HEK293 (cell line): ENCODE measurements around the gene CCDC181.

Experiments
- CTCF ChIA-PET: fragments of 350-600 bp; formaldehyde crosslinking; extraction: SDS; loops from one replicate; lab custom pipeline; 2021; ENCODE audit warnings: antibody characterized with exemption; lab: Yijun Ruan, JAX
- POLR2A ChIA-PET: fragments of 300-600 bp; formaldehyde crosslinking; extraction: SDS; loops from one replicate; lab custom pipeline; 2020; ENCODE audit warnings: antibody characterized with exemption, inconsistent platforms; lab: Yijun Ruan, JAX
- H3K27ac ChIP-seq: fragments of 200-500 bp; sonication (Bioruptor generic); 2 replicates; pipeline ENCODE4 v1.5.1; 2014; ENCODE audit warnings: low read depth, low read length, control low read depth, inconsistent platforms; ENCODE audit errors: extremely low read depth
- H3K36me3 ChIP-seq, 2 experiments: fragments of 200-500 bp in 1 of 2; sonication (Bioruptor generic) in 1 of 2; 1 replicate in 1 of 2; 2 replicates in 1 of 2; pipeline ENCODE4 v1.5.1; 2014 to 2017; ENCODE audit warnings: inconsistent platforms in 2 of 2, low read length in 2 of 2; ENCODE audit not compliant: control insufficient read depth in 2 of 2, insufficient read depth in 1 of 2
- H3K4me1 ChIP-seq: fragments of 200-500 bp; sonication (Bioruptor generic); 2 replicates; pipeline ENCODE4 v1.5.1; 2014; ENCODE audit warnings: mild to moderate bottlenecking, low read length, inconsistent platforms; ENCODE audit not compliant: control insufficient read depth, insufficient read depth
- H3K4me3 ChIP-seq: 2 replicates; pipeline ENCODE4 v1.5.1; 2011; ENCODE audit warnings: low read depth, mild to moderate bottlenecking, control low read depth, low read length, moderate library complexity
- H3K9me3 ChIP-seq: fragments of 200-500 bp; sonication (Bioruptor generic); 2 replicates; pipeline ENCODE4 v1.5.1; 2014; ENCODE audit warnings: low read depth, low read length, inconsistent platforms; ENCODE audit not compliant: control insufficient read depth, insufficient read depth
- BCL11A ChIP-seq: fragments of 450-650 bp; formaldehyde crosslinking; IDR thresholded peaks from 2 replicates; pipeline ENCODE4 v1.5.1; 2016; ENCODE audit warnings: low read depth, missing biosample characterization, missing genetic modification characterization
- GFI1B ChIP-seq: fragments of 450-650 bp; formaldehyde crosslinking; IDR thresholded peaks from 2 replicates; pipeline ENCODE4 v1.5.1; 2016; ENCODE audit warnings: missing biosample characterization, missing genetic modification characterization
- OVOL3 ChIP-seq: fragments of 450-650 bp; formaldehyde crosslinking; IDR thresholded peaks from 2 replicates; pipeline ENCODE4 v1.5.1; 2016; ENCODE audit warnings: missing biosample characterization, missing genetic modification characterization
- PRDM6 ChIP-seq: fragments of 450-650 bp; formaldehyde crosslinking; IDR thresholded peaks from 2 replicates; pipeline ENCODE4 v1.5.1; 2017; ENCODE audit warnings: missing biosample characterization, missing genetic modification characterization
- SP2 ChIP-seq: fragments of 450-650 bp; formaldehyde crosslinking; IDR thresholded peaks from 2 replicates; pipeline ENCODE4 v1.5.1; 2016; ENCODE audit warnings: missing biosample characterization, missing genetic modification characterization
- SP7 ChIP-seq: fragments of 450-650 bp; formaldehyde crosslinking; IDR thresholded peaks from 2 replicates; pipeline ENCODE4 v1.5.1; 2016; ENCODE audit warnings: missing biosample characterization, missing genetic modification characterization
- ZIC2 ChIP-seq: fragments of 450-650 bp; formaldehyde crosslinking; IDR thresholded peaks from 2 replicates; pipeline ENCODE4 v1.5.1; 2016; ENCODE audit warnings: missing biosample characterization, missing genetic modification characterization
- ZNF148 ChIP-seq: fragments of 450-650 bp; formaldehyde crosslinking; IDR thresholded peaks from 2 replicates; pipeline ENCODE4 v1.5.0; 2017; ENCODE audit warnings: missing biosample characterization, missing genetic modification characterization, borderline replicate concordance
- ZNF16 ChIP-seq: fragments of 450-650 bp; formaldehyde crosslinking; IDR thresholded peaks from 2 replicates; pipeline ENCODE4 v1.5.1; 2016; ENCODE audit warnings: low read depth, missing biosample characterization, missing genetic modification characterization
- ZNF169 ChIP-seq: fragments of 450-650 bp; formaldehyde crosslinking; IDR thresholded peaks from 2 replicates; pipeline ENCODE4 v1.5.1; 2016; ENCODE audit warnings: missing biosample characterization, missing genetic modification characterization
- ZNF175 ChIP-seq: fragments of 450-650 bp; formaldehyde crosslinking; IDR thresholded peaks from 2 replicates; pipeline ENCODE4 v1.5.1; 2016; ENCODE audit warnings: missing biosample characterization, missing genetic modification characterization
- ZNF214 ChIP-seq: fragments of 450-650 bp; formaldehyde crosslinking; IDR thresholded peaks from 2 replicates; pipeline ENCODE4 v1.5.1; 2017; ENCODE audit warnings: missing biosample characterization, mild to moderate bottlenecking, missing genetic modification characterization, borderline replicate concordance
- ZNF239 ChIP-seq: fragments of 450-650 bp; formaldehyde crosslinking; IDR thresholded peaks from 2 replicates; pipeline ENCODE4 v1.5.1; 2016; ENCODE audit warnings: missing biosample characterization, missing genetic modification characterization
- ZNF24 ChIP-seq: fragments of 450-650 bp; formaldehyde crosslinking; IDR thresholded peaks from 2 replicates; pipeline ENCODE4 v1.5.1; 2016; ENCODE audit warnings: missing biosample characterization, missing genetic modification characterization
- ZNF248 ChIP-seq: fragments of 450-650 bp; formaldehyde crosslinking; IDR thresholded peaks from 2 replicates; pipeline ENCODE4 v1.5.1; 2017; ENCODE audit warnings: missing biosample characterization, missing genetic modification characterization
- ZNF292 ChIP-seq: fragments of 450-650 bp; formaldehyde crosslinking; IDR thresholded peaks from 2 replicates; pipeline ENCODE4 v1.5.1; 2016; ENCODE audit warnings: low read depth, missing biosample characterization, missing genetic modification characterization, borderline replicate concordance
- ZNF302 ChIP-seq: fragments of 450-650 bp; formaldehyde crosslinking; IDR thresholded peaks from 2 replicates; pipeline ENCODE4 v1.5.1; 2016; ENCODE audit warnings: missing biosample characterization, missing genetic modification characterization, low read depth
- ZNF335 ChIP-seq: fragments of 450-650 bp; formaldehyde crosslinking; conservative IDR thresholded peaks from 2 replicates; pipeline ENCODE4 v1.5.1; 2016; ENCODE audit warnings: missing biosample characterization, missing genetic modification characterization
- ZNF510 ChIP-seq: fragments of 450-650 bp; formaldehyde crosslinking; IDR thresholded peaks from 2 replicates; pipeline ENCODE4 v1.5.1; 2018; ENCODE audit warnings: mild to moderate bottlenecking, missing genetic modification characterization, missing biosample characterization; ENCODE audit not compliant: insufficient replicate concordance
- ZNF514 ChIP-seq: fragments of 450-650 bp; formaldehyde crosslinking; IDR thresholded peaks from 2 replicates; pipeline ENCODE4 v1.5.1; 2016; ENCODE audit warnings: missing biosample characterization, missing genetic modification characterization
- ZNF548 ChIP-seq: fragments of 450-650 bp; formaldehyde crosslinking; IDR thresholded peaks from 2 replicates; pipeline ENCODE4 v1.5.1; 2016; ENCODE audit warnings: missing biosample characterization, missing genetic modification characterization
- ZNF555 ChIP-seq: fragments of 450-650 bp; formaldehyde crosslinking; conservative IDR thresholded peaks from 2 replicates; pipeline ENCODE4 v1.5.1; 2017; ENCODE audit warnings: missing biosample characterization, mild to moderate bottlenecking, missing genetic modification characterization, inconsistent platforms
- ZNF600 ChIP-seq: fragments of 450-650 bp; formaldehyde crosslinking; IDR thresholded peaks from 2 replicates; pipeline ENCODE4 v1.5.1; 2016; ENCODE audit warnings: missing biosample characterization, missing genetic modification characterization
- ZNF610 ChIP-seq: fragments of 450-650 bp; formaldehyde crosslinking; IDR thresholded peaks from 2 replicates; pipeline ENCODE4 v1.5.1; 2016; ENCODE audit warnings: missing biosample characterization, missing genetic modification characterization, borderline replicate concordance
- ZNF621 ChIP-seq: fragments of 450-650 bp; formaldehyde crosslinking; IDR thresholded peaks from 2 replicates; pipeline ENCODE4 v1.5.1; 2017; ENCODE audit warnings: missing biosample characterization, missing genetic modification characterization
- ZNF624 ChIP-seq: fragments of 450-650 bp; formaldehyde crosslinking; IDR thresholded peaks from 2 replicates; pipeline ENCODE4 v1.5.1; 2017; ENCODE audit warnings: missing biosample characterization, missing genetic modification characterization
- ZNF626 ChIP-seq: fragments of 450-650 bp; sonication (Bioruptor Pico); formaldehyde crosslinking; IDR thresholded peaks from 2 replicates; pipeline ENCODE4 v1.5.1; 2018; ENCODE audit warnings: missing biosample characterization, missing genetic modification characterization, inconsistent platforms
- ZNF677 ChIP-seq: fragments of 450-650 bp; IDR thresholded peaks from 2 replicates; pipeline ENCODE4 v1.5.0; 2018; ENCODE audit warnings: missing biosample characterization, mild to moderate bottlenecking, missing genetic modification characterization, moderate library complexity
- ZNF692 ChIP-seq: fragments of 450-650 bp; formaldehyde crosslinking; IDR thresholded peaks from 2 replicates; pipeline ENCODE4 v1.5.1; 2016; ENCODE audit warnings: missing biosample characterization, missing genetic modification characterization
- ZNF777 ChIP-seq: fragments of 450-650 bp; formaldehyde crosslinking; IDR thresholded peaks from 2 replicates; pipeline ENCODE4 v1.5.1; 2017; ENCODE audit warnings: missing biosample characterization, missing genetic modification characterization, borderline replicate concordance
- ZNF830 ChIP-seq: fragments of 450-650 bp; IDR thresholded peaks from 2 replicates; pipeline ENCODE4 v1.5.0; 2018; ENCODE audit warnings: missing biosample characterization, missing genetic modification characterization, low read depth, mild to moderate bottlenecking, moderate library complexity
- ZSCAN4 ChIP-seq: fragments of 450-650 bp; formaldehyde crosslinking; IDR thresholded peaks from 2 replicates; pipeline ENCODE4 v1.5.1; 2017; ENCODE audit warnings: missing biosample characterization, missing genetic modification characterization

CCDC181 gene

GRCh38 chr1:169474302-169474995, 47.2 kb upstream of the CCDC181 start:
- ChIA-PET POLR2A (no interaction called here), CTCF (no interaction called here)
- peaks cover 0 to 7% of the 10 kb centered on the region in 2 experiments; a peak in 2 of 3 replicates for H3K36me3 ChIP-seq
- no peak overlapping the region for H3K4me3 ChIP-seq
- no peak overlapping the region for H3K27ac ChIP-seq
- peaks cover under 1% of the 10 kb centered on the region; the same call in 1 of the 2 replicates for H3K4me1 ChIP-seq
- no peaks in the 10 kb centered on the region for H3K9me3 ChIP-seq
- TF ChIP-seq ZNF292 (tag by site-specific recombination) (no peak), ZNF555 (no peak), ZNF148 (tag by site-specific recombination) (no peak), ZNF24 (tag by site-specific recombination) (no peak), ZNF677 (no peak), GFI1B (no peak), ZNF624 (tag by site-specific recombination) (no peak), SP7 (tag by site-specific recombination) (no peak), ZSCAN4 (no peak), ZNF600 (tag by site-specific recombination) (no peak), ZIC2 (no peak), ZNF302 (no peak), ZNF214 (tag by site-specific recombination) (no peak), ZNF548 (no peak), ZNF335 (tag by site-specific recombination) (no peak), ZNF692 (no peak)
- TF ChIP-seq, all 188 proteins: peak for 0

- no peaks in the 10 kb centered on the region for H3K9me3 ChIP-seq
- TF ChIP-seq ZNF610 = no peak
- TF ChIP-seq ZNF621 (tag by site-specific recombination) = no peak
- no peak for TF ChIP-seq PRDM6 (tag by site-specific recombination)
- no peak for TF ChIP-seq ZNF239 (tag by site-specific recombination)
- no peak for TF ChIP-seq ZNF248
- no peak for TF ChIP-seq ZNF510 (tag by site-specific recombination)
- TF ChIP-seq ZNF830 (tag by site-specific recombination) = no peak
- TF ChIP-seq SP2 (tag by site-specific recombination) = no peak
- no peak for TF ChIP-seq ZNF626 (tag by site-specific recombination)
- no peak for TF ChIP-seq BCL11A (tag by site-specific recombination)
- no peak for TF ChIP-seq ZNF169 (tag by site-specific recombination)
- no peak for TF ChIP-seq ZNF175 (tag by site-specific recombination)
- TF ChIP-seq ZNF16 (tag by site-specific recombination) = no peak
- no peak for TF ChIP-seq ZNF514
- no peak for TF ChIP-seq OVOL3 (tag by site-specific recombination)
- no peak for TF ChIP-seq ZNF777 (tag by site-specific recombination)
These were observed 46.1 kb upstream of the CCDC181 start for GRCh38 chr1:169473347-169473746.

More at GRCh38 chr1:169473347-169473746, 46.1 kb upstream of the CCDC181 start:
- H3K36me3 ChIP-seq = peaks cover 0 to 12% of the 10 kb centered on the region in 2 experiments; a peak in 2 of 3 replicates
- ChIA-PET CTCF (interaction anchor here (2.1 kb wide), 1 partner anchor 73 kb away, joined by 10 read pairs; no protein-coding TSS in a partner anchor), POLR2A (no interaction called here)
- H3K4me1 ChIP-seq = no peaks in the 10 kb centered on the region
- no peak overlapping the region for H3K27ac ChIP-seq
- no peak overlapping the region for H3K4me3 ChIP-seq
